NCI-H69 (cell line): ENCODE results near the gene ALG3.

Source experiments
- DNase-seq: peaks from one replicate; lab custom pipeline; 2025; lab: John Stamatoyannopoulos, UW

Gene ALG3

DNA sequence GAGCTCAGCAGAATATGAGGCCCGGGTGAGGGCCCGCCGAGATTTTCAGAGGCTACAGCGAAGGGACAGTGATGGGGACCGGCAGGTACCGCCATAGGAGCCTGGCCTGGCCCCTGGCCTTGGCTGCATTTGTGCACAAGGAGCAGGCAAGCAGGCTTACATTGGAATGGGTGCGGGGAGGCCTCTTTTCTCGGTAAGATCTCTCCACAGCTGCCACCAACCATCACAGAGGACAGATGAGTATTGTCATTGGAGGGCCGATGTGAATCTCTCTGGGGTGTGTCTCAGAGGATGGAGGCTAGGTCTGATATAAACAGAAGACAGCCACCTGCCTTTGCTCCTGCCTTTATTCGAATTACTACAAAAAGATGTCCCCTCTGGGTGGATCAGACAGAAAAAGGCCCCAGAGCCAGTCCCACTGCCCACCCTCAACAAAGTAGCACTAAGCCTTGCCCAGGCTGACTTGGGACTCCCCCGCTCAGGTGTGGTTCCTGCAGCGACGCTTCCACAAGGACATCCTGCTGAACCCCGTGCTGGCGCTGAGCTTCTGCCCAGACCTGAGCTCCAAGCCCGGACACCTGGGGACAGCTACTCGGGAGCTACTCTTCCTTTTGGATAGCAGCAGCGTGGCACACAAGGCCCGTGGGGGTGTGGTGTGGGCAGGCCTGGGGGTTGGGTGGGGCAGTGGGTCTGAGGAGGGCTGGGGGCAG lies 13.9 kb downstream of the ALG3 start:
- DNase-seq = no peak

DNA sequence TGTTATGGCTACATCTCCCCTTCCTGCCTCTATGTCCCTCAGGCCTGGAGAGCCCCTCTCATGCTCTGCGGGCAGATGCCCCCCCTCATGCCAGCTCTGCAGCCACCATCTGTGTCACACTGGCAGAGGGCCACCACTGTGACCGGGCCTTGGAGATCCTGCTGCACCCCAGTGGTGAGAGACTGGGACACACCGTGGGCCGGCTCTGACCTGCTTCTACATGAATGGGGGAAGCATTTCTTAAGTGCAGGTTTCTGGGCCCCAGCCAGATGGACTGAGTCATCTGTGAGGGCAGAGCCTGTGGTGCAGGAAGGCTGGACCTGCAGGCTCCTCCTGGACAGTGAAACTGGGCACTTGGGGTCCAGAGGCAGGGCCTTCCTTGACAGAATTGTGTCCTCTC lies 14.5 kb downstream of the ALG3 start:
- DNase-seq = peak; percentile 75

DNA sequence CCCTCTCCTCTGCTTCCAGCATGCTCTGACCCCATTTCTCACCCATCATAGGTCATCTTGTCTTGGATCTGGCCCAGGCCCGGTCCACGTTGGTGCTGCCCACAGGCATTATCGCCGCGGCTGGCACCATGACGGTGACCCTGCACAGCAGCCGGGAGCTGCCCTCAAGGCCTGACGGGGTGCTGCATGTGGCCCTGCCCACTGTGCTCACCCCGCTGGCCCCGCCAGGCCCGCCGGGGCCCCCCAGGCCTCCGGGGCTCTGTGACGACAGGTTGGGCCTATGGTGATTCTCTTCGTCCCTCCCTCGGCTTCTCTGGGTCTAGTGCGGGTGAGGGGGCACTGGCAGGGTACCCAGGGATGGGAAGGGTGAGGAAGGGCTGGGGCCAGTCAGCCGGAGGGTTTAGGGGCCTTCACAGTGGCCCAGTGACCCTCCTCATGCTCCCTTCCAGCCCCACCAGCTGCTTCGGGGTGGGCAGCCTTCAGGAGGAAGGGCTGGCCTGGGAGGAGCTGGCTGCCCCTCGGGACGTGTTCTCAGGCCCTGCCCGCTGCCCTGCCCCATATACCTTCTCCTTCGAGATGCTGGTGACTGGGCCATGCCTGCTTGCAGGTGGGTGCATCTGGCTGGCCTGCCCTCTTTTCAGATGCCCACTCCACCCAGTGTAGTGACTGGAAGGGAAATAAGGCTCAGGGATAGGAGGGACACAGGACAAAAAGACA lies 15.5 kb downstream of the ALG3 start:
- no peak for DNase-seq

DNA sequence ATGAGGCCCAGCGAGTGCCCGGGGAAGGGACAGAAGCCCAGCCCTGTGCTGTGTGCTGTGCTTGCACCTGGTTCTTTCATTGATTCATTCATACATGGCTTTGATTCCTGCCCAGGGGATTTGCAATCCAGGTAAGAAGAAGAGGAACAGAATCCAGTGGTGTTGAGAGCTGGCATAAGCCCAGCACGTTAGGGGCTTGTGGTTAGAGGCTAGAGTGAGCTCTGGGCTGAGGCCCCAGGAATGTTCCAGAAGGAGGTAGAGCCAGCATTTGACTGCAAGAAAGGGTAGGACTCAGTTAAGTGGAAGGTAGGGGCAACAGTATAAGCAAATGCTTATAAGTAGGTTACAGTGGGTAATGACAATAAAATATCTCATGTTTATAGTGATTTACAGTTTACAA lies 17.1 kb downstream of the ALG3 start:
- DNase-seq = peak; percentile 35

DNA sequence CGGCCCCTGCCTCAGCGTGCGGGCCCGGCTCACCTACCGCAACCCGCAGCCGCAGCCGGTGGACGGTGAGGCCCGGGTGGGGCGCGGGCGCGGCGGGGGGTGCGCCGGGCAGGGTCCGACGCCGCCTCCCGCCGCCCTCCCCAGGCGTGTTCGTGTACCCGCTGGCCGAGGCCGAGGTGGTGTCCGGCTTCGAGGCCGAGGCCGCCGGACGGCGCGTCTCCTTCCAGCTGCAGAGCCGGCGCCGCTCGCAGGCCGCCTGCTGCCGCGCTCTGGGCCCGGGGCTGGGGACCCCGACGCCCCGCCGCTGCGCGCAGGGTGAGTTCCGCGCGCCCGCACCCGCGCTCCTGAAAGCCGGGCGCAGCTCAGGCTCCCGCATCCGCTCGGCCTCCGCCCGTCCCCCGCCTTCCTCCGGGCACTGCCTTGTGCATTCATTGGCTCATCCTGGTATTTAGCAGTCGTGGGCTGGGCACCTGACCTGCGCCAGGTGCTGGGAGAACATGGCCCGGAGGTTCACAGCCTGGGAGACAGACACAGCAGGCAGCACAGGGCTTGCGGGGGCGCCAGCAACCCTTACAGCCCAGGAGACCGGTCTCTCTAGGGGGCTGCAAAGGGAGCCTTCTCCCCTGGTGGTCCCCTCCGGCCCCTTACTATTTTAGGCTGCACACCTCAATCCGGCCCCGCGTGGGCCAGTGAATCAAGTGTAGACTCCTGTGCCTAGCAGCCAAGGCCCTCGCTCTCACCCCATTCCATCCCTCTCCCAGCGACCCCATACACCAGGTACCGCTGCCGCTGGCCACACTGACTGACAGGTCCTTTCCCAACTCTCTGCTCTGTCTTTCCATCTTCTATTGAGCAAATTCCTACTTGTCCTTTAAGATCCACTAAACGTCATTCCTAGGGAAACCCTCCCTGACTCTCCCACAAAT lies 17.9 kb downstream of the ALG3 start:
- DNase-seq = peak; percentile 89

- peak; percentile 94 for DNase-seq
Measured at GRCh38 chr3:184230081-184230602, 18.6 kb downstream of the ALG3 start.

DNA sequence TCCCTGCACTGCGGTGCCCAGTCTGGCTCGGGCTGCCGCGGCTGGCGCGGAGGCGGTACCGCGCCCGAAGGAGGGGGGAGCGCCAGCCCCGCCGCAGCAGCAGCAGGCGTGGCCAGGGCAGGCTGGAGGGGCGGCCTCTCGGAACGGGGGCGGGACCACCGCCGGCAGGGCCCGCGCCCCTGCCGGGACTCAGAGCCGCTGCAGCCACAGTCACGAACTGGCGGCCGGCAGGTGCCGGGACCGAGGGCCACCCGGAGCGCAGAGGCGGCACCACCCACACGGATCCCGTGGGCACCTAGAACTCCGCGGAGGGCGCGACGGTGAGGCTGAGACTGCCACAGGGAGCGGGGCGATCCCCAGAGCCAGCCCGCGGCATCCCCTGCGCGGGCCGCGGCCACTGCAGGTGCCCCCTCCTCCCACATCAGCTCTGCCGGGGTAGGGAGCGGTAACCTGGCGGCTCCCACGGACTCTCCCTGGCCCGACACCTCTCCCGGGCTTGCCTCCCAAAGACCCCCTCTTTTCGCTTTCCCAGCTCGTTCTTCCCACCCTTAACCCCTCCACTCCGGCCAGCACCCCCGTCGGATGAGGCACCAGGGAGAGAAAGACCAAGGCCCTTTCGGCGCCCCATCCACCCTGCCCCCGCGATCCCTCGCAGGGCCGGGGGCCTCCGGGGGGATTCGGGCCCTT lies 19.2 kb downstream of the ALG3 start, which contains the start of gene VWA5B2:
Gene VWA5B2, plus strand, starts transcription at position 192 of the 687 bp plus-strand sequence. CDS start 944 bp downstream, outside the sequence.
- peak; percentile 94 for DNase-seq

GRCh38 chr3:184228376-184229137 lies 20.2 kb downstream of the ALG3 start:
- peak; percentile 37 for DNase-seq

DNA sequence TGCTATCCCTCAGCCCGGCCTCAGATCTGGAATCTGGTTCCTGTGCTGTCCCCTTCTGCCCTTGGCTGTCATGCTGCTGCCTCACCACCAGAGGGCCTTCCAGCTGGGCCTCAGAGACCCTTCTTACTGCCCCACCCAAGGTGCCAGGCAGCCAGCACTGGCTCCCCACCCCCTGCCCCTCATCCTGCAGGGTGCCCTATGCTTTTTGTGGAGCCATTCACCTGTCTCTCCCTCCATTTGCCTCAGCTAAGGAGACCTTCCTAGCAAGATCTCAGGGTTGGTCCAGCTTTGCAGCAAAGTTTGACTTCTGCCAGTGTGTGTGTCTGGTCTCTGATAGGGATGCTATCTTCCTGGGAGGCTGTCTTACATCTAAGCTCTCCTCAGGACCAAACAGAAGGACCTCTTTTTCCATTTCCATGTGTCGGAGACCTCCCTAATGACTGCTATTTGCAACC lies 21.3 kb downstream of the ALG3 start:
- DNase-seq = peak; percentile 72

DNA sequence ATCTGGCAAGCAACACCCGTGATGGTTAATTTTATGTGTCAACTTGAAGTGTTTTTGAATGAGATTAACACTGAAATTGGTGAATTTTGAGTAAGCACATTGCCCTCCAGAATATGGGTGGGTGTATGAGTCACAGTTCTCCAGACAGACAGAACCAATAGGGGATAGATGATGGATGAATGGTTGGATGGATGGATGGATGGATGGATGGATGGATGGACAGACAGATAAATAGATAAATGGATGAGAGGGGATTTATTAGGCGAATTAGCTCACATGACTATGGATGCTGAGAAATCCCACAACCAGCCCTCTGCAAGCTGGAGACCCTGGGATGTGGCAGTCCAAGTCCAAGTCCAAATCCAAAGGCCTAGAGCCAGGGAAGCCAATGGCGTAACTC lies 24.8 kb downstream of the ALG3 start:
- DNase-seq = no peak

DNA sequence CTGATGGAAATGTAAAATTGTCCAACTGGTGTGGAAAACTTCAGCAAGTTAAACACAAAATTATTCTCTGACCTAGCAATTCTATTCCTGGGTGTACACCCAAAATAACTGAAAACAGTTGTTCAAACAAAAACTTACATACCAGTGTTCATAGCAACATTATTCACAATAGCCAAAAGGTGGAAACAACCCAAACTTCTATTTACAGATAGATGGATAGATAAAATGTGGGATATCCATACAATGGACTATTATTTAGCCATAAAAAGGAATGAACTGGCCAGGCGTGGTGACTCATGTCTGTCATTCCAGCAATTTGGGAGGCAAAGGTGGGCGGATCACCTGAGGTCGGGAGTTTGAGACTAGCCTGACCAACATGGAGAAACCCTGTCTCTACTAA lies 26.2 kb downstream of the ALG3 start:
- DNase-seq = no peak

DNA sequence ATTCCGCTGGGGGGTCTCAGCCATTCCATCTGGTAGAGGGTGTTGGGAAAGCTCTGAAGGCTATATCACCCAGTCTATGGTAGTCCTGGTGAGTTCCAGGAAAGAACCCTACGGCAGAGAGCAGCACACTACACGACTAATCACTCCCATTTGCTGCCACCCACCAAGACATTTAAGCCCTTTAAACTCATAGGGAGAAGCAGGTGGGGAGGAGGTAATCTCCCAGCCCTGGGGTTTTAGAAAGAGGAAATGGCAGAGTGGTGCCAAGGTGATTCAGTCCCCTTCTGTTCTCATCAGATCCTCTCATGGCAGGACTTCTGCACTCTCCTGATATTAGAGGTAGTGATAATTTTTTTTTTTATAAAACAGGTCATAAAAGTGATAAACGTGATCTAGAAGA lies 29.9 kb downstream of the ALG3 start:
- DNase-seq = peak; percentile 45

DNA sequence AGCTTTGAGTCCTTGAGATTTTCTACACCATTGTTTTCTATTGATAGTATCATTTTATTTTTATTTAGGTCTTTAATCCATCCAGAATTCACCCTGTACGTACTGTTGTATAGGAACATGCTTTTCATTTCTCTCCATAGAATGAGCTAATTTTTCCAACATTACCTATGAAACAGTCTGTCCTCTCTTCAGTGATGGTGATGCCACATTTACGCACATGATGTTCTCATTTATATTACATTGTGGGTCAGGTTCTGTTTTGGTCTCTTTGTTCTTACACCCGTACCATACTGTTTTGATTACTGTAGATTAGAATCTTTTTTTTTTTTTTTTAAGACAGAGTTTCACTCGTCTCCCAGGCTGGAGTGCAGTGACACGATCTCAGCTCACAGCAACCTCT lies 37.0 kb downstream of the ALG3 start:
- DNase-seq = no peak

- no peak for DNase-seq
Measured at GRCh38 chr3:184211297-184211696, 37.5 kb downstream of the ALG3 start.

DNA sequence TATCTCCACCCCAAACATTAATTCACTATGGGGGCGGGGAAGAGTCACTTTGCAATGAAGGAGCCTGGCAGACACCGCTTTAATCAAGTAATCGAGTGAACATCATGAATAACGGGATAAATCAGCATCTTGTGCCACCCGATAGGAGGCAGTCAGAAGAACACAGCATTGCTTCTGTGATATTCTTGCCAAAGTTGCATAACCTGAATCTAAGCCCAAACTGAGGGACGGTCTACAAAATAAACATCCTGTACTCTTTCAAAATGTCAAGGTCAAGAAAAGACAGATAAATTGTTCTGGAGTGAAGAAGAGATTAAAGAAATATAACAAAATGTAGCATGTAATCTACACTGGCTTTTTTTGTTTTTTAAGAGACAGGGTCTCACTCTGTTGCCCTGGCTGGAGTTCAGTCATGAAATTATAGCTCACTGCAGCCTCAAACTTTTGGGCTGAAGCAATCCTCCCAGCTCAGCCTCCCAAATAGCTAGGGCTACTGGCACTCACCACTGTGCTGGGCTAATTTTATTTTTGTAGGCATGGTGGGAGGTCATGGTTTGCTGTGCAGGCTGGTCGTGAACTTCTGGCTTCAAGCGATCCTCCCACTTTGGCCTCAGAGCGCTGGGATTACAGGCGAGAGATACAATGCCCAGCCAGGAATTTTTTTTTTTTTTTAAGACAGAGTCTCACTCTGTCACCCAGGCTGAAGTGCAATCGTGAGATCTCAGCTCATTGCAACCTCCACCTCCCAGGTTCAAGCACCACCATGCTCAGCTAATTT lies 39.4 kb downstream of the ALG3 start:
- no peak for DNase-seq

DNA sequence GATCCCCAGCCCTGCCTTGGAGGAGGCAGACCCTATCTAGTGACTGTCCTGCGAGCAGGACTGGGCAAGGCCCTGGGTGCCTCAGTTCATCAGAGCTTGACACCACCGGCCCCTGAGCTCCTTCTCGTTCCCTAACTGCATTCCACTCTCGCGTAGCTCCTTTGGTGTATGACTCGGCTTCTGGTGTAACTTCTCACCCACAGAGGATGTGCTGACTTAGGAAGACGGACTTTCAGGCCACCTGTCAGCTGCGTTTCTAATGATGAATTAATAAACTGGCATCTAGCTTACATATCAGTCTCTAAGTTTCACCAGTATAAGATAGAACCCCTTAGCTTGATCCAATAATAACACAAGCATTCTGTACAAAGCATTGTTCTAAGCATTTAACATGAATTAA lies 45.2 kb downstream of the ALG3 start:
- no peak for DNase-seq

- DNase-seq = no peak
Measured at GRCh38 chr3:184200825-184201224, 47.9 kb downstream of the ALG3 start.

DNA sequence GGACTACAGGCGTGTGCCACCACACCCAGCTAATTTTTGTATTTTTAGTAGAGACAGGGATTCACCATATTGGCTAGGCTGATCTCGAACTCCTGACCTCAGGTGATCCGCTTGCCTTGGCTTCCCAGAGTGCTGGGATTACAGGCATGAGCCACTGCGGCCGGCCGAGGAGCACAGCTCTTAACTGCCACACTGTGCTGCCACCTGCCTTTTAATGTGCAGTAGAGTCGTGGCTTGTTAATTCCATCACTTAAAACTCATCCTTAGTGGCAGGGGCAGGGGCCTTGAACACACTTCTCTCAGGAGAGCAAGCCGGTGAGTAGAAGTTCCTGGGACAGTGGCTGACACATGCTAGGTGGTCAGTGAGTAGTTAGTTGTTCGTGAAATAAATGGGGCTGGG lies 50.3 kb downstream of the ALG3 start:
- DNase-seq = no peak

DNA sequence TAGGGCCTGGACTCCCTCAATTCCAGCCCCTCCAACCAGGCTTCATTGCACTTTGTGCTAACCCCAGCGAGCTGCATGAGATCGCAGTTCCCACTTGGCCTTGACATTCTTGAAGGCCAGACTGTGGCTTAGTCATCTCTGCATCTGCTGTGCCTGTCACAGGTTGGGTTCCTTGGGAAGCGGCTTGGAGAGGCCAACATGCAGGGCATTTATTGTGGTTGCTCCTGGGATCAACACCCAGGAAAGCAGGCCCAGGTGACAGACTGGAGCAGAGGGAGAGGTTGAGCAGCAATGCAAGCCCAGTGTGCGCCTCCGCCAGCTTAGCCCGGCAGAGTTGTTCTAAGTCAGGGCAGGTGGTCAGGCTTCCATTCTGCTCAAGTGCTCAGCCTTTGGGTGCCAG lies 52.2 kb downstream of the ALG3 start:
- no peak for DNase-seq

GRCh38 chr3:184193991-184194539 lies 54.7 kb downstream of the ALG3 start:
- no peak for DNase-seq
